ENCODE results near the gene TTC7B. TPM values are rescaled to one million over a fixed set of nuclear protein-coding genes. Genes with fewer than 3 reads are reported as not detected.

TTC7B gene
- total and polyA plus RNA-seq, 2 of the 8 experiments (the other 6 are each of a cell fraction or from before 2014, with no cell fraction given): 23.7 to 34.0 TPM

DNA sequence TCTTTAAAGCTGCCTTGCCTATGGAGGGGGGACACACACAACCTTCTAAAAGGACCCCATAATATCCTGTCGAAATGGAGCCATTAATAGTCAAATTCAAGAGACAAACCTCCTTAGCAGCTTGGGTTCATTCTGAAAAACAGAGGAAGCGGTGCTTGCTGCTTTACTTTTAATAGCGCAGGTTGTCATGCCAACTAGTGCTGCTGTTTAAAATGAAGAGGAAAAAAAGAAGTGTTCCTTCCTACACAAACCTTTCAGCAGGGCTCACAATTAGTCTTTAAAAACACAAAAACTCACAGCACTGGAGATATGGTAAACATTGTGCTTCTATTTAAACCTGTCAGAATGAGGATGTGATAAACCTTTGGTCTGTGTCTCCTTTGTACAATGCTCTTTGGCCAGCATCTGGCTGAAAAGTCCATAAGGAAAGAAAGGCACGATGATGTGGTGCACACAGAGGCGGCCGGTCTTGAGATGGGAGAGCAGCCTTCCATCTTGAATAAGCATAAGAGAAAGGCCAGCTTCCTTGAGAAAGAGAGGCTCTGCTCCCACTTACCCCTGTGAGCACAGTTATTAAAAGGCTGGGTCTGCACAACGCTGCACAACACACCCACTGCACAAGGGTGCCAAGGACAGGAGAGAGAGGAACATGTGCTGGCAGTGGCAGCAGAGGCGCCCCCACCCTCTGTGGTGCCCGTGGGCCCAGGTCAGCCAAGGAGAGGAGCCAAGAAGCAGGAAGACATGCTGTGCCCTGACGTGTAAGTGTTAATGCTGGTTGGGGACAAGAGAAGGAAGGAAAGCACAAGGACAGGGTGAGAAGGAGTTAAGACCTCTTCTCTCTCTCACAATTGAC lies 144.6 kb downstream of the TTC7B start:
- Histone ChIP-seq H3K9ac (replicated peaks in 1 of 4; ENCODE audit: extremely low read depth in 1 of 4, low read depth in 3 of 4, low read length in 3 of 4) (no peak overlapping the region), H4K91ac (replicated peaks; ENCODE audit: insufficient read length, low read length) (no peak overlapping the region), H3K18ac (ENCODE audit: extremely low read depth, low read length) (no peak overlapping the region), H3K27me3 (replicated peaks in 1 of 4; ENCODE audit: control insufficient read depth in 3 of 4, extremely low read depth in 1 of 4, insufficient read depth in 3 of 4, low read length in 3 of 4) (no peaks in the 10 kb centered on the region), H2BK20ac (ENCODE audit: low read length) (no peak overlapping the region), H3K9me3 (ENCODE audit: insufficient read depth in 2 of 2, low read depth in 1 of 2, low read length in 1 of 2) (no peaks in the 10 kb centered on the region), H3K4me3 (ENCODE audit: extremely low read depth in 1 of 4, insufficient read depth in 2 of 4, low read depth in 3 of 4, low read length in 4 of 4) (no peak overlapping the region), H2AFZ (ENCODE audit: low read length) (no peak overlapping the region), H2AK5ac (ENCODE audit: low read depth, low read length) (no peak overlapping the region), H2BK5ac (ENCODE audit: low read depth, low read length) (no peak overlapping the region), H3K36me3 (ENCODE audit: control insufficient read depth in 2 of 4, insufficient read depth in 4 of 4, low read length in 3 of 4) (no peaks in the 10 kb centered on the region), H3K27ac (ENCODE audit: low read depth, low read length) (no peak overlapping the region), H4K20me1 (replicated peaks in 1 of 2; ENCODE audit: control insufficient read depth in 1 of 2, insufficient read depth in 2 of 2, low read length in 2 of 2) (no peaks in the 10 kb centered on the region), H4K8ac (ENCODE audit: extremely low read depth, insufficient read depth, low read length) (no peak overlapping the region), H2BK15ac (ENCODE audit: low read length) (no peak overlapping the region), H3K4ac (replicated peaks; ENCODE audit: insufficient read length, low read depth, low read length) (no peak overlapping the region), H3K79me2 (ENCODE audit: control insufficient read depth in 1 of 2, insufficient read depth in 2 of 2, low read length in 2 of 2) (no peaks in the 10 kb centered on the region), H2BK12ac (ENCODE audit: low read depth, low read length) (no peak overlapping the region), H3K56ac (replicated peaks; ENCODE audit: insufficient read length, low read depth, low read length) (no peak overlapping the region), H4K5ac (ENCODE audit: insufficient read length, low read depth, low read length) (no peak overlapping the region), H2BK120ac (replicated peaks; ENCODE audit: low read depth, low read length) (no peak overlapping the region), H3K79me1 (ENCODE audit: low read depth, low read length) (0 out of 2 replicates have a peak, but pooled peaks cover 2% of the 10 kb centered on the region), H3K23me2 (ENCODE audit: low read depth, low read length) (no peaks in the 10 kb centered on the region), H3K4me2 (ENCODE audit: insufficient read depth in 1 of 2, low read depth in 2 of 2, low read length in 2 of 2) (no peak overlapping the region), H3K14ac (ENCODE audit: insufficient read length) (no peak overlapping the region), H3K23ac (ENCODE audit: insufficient read length) (no peak overlapping the region), H3K4me1 (replicated peaks in 1 of 4; ENCODE audit: control insufficient read depth in 3 of 4, insufficient read depth in 4 of 4, low read length in 3 of 4) (no peaks in the 10 kb centered on the region)
- WGBS, 2 experiments (ENCODE audit: extremely low coverage in 1 of 2, insufficient coverage in 1 of 2, insufficient read length in 1 of 2, insufficient replicate concordance in 2 of 2, low coverage in 1 of 2, low lambda C conversion rate in 2 of 2, missing lambda C conversion rate in 1 of 2): 90% methylated on average over 10 of the region's 10 CpGs; no CpG with 5 or more reads in 1 of the 2 experiments
- no peak for DNase-seq (ENCODE audit: low read depth in 1 of 2, low spot score in 2 of 2)
- no peak for FAIRE-seq
- POLR2A ChIA-PET (ENCODE audit: partially characterized antibody): interaction anchor here (1.2 to 1.3 kb wide), 2 partner anchors 10 to 11 kb away, joined by 3 read pairs; no protein-coding TSS in a partner anchor
- CTCF ChIA-PET (ENCODE audit: partially characterized antibody): interaction anchor here (1.4 kb wide), 1 partner anchor 85 kb away, joined by 4 read pairs; no protein-coding TSS in a partner anchor
- TF ChIP-seq RNF2 (IDR thresholded peaks at IDR 0.05; ENCODE audit: borderline replicate concordance, low read depth, low read length, missing control alignments, poor library complexity, severe bottlenecking): no peak
- TF ChIP-seq JUND (IDR thresholded peaks at IDR 0.05; ENCODE audit: low read length): no peak
- no peak for TF ChIP-seq TAF7 (optimal IDR thresholded peaks at IDR 0.05; ENCODE audit: borderline replicate concordance, low read depth, low read length)
